ENCODE results near the gene FAM222B.
"Not testable (repeated sequence)": the region's sequence is repeated elsewhere in the genome, so short reads cannot be mapped to it uniquely, and the experiment has no call there.

FAM222B gene

GRCh38 chr17:28728364-28729200, 114.0 kb downstream of the FAM222B start, which contains the start of gene NEK8:
Gene NEK8, plus strand, starts transcription at chr17:28728788. Its CDS starts 26 bp downstream, at chr17:28728814.
- DNase-seq (ENCODE audit: low read depth in 2 of 2), result peak; percentile 97

GRCh38 chr17:28726627-28727491, 115.7 kb downstream of the FAM222B start:
- DNase-seq (ENCODE audit: low read depth in 2 of 2), result peak; percentile 76 to 81

GRCh38 chr17:28726226-28726626, 116.4 kb downstream of the FAM222B start, which contains the start of gene TLCD1:
Gene TLCD1, minus strand, starts transcription at chr17:28726233. Its CDS starts 136 bp downstream, at chr17:28726097.
- peak; percentile 18 to 50 for DNase-seq (ENCODE audit: low read depth in 2 of 2)

GRCh38 chr17:28725660-28726225, 116.8 kb downstream of the FAM222B start:
- no peak for DNase-seq (ENCODE audit: low read depth in 2 of 2)

- no peak for DNase-seq (ENCODE audit: low read depth in 2 of 2)
Measured at GRCh38 chr17:28725166-28725659, 117.4 kb downstream of the FAM222B start.

- no peak for DNase-seq (ENCODE audit: low read depth in 2 of 2)
Measured at GRCh38 chr17:28724500-28725165, 118.0 kb downstream of the FAM222B start.

- not testable (repeated sequence) for DNase-seq (ENCODE audit: low read depth in 2 of 2)
Measured at GRCh38 chr17:28723836-28724499, 118.6 kb downstream of the FAM222B start.

- DNase-seq (ENCODE audit: low read depth in 2 of 2), result no peak
Measured at GRCh38 chr17:28723159-28723835, 119.3 kb downstream of the FAM222B start.

GRCh38 chr17:28722417-28723158, 120.0 kb downstream of the FAM222B start:
- no peak for DNase-seq (ENCODE audit: low read depth in 2 of 2)

- not testable (repeated sequence) for DNase-seq (ENCODE audit: low read depth in 2 of 2)
Measured at GRCh38 chr17:28720997-28721329, 121.6 kb downstream of the FAM222B start.

GRCh38 chr17:28720247-28720996, 122.2 kb downstream of the FAM222B start:
- no peak for DNase-seq (ENCODE audit: low read depth in 2 of 2)

- no peak for DNase-seq (ENCODE audit: low read depth in 2 of 2)
Measured at GRCh38 chr17:28719021-28719433, 123.6 kb downstream of the FAM222B start.

- DNase-seq (ENCODE audit: low read depth in 2 of 2), result no peak
Measured at GRCh38 chr17:28718333-28719020, 124.1 kb downstream of the FAM222B start.

- DNase-seq (ENCODE audit: low read depth in 2 of 2), result no peak
Measured at GRCh38 chr17:28717578-28718332, 124.8 kb downstream of the FAM222B start, which contains the start of gene RAB34. Gene RAB34, minus strand, starts transcription at chr17:28717868. Its CDS starts 602 bp downstream, at chr17:28717266.

GRCh38 chr17:28716740-28717577, 125.6 kb downstream of the FAM222B start:
- DNase-seq (ENCODE audit: low read depth in 2 of 2), result no peak

- DNase-seq (ENCODE audit: low read depth in 2 of 2), result no peak
Measured at GRCh38 chr17:28715217-28715616, 127.4 kb downstream of the FAM222B start.
